Body of pancreas (tissue), 4 donors: ENCODE data around the gene TCOF1. TPM values are rescaled to one million over a fixed set of nuclear protein-coding genes. Genes with fewer than 3 reads are reported as not detected.

ENCODE experiments used
- ATAC-seq: fragments of 150-250 bp; one replicate; pipeline ENCODE4 v1.9.1; 2016
- DNase-seq, 4 donors: peaks; one replicate each; pipeline ENCODE4 v3.0.0-alpha.2; 2019
- H3K27ac ChIP-seq, 4 donors: fragments of 200-600 bp; sonication (generic); 1 replicate in 3 of 4; 2 replicates in 1 of 4; pipeline versions ENCODE4 v1.5.1 to v1.6.1; 2016 to 2019; ENCODE audit warnings: mild to moderate bottlenecking in 1 of 4, mixed read lengths in 1 of 4, moderate library complexity in 1 of 4
- H3K27me3 ChIP-seq, 2 donors: fragments of 200-600 bp; sonication (generic); one replicate each; pipeline ENCODE4 v1.6.0; 2016; ENCODE audit warnings: mild to moderate bottlenecking in 1 of 2
- H3K36me3 ChIP-seq, 2 donors: fragments of 200-600 bp; sonication (generic); replicated peaks in 1 of 2; 2 replicates each; pipeline ENCODE4 v1.5.1; 2016; ENCODE audit warnings: low read depth in 2 of 2; ENCODE audit not compliant: insufficient read depth in 1 of 2
- H3K4me1 ChIP-seq: fragments of 200-600 bp; sonication (generic); one replicate; pipeline ENCODE4 v1.6.0; 2016
- H3K4me3 ChIP-seq, 2 donors: fragments of 200-600 bp; sonication (generic); 1 replicate in 1 of 2; 2 replicates in 1 of 2; pipeline ENCODE4 v1.5.1; 2016 to 2019
- H3K9me3 ChIP-seq, 3 donors: fragments of 200-600 bp; sonication (generic); 1 replicate in 2 of 3; 2 replicates in 1 of 3; pipeline ENCODE4 v1.5.1; 2016
- POLR2A ChIP-seq, 3 donors: fragments of 450-650 bp; IDR thresholded peaks; one replicate each; pipeline ENCODE4 v1.6.1; 2016; ENCODE audit warnings: antibody characterized with exemption in 3 of 3, mild to moderate bottlenecking in 2 of 3
- WGBS, 2 donors: methylation state at CpG; one replicate each; pipeline ENCODE4 v1.1.5; 2017; 5-methylcytosine and 5-hydroxymethylcytosine counted together
- intact Hi-C: fragments of 100-400 bp; cut with DNase I; formaldehyde crosslinking; loops from one replicate; pipeline ENCODE4 v1.15.1; 2023
- total RNA-seq, 2 donors: library from RNA; depleted of rRNA; stranded (reverse); fragments of >200 nt; gene quantifications; one replicate each; pipeline ENCODE4 v1.1.0, GENCODE V29; 2016
- TF ChIP-seq, protein P1 (sequence below), 7 experiments: fragments of 450-650 bp in 4 of 7; fragments of 200-600 bp in 3 of 7; sonication (generic) in 3 of 7; IDR thresholded peaks; one replicate each; pipeline ENCODE4 v1.5.1; 2016 to 2019; ENCODE audit warnings: antibody characterized with exemption in 7 of 7

TCOF1 gene
- total RNA-seq, 2 donors from 2014 or later, result 18.9 to 23.4 TPM

DNA sequence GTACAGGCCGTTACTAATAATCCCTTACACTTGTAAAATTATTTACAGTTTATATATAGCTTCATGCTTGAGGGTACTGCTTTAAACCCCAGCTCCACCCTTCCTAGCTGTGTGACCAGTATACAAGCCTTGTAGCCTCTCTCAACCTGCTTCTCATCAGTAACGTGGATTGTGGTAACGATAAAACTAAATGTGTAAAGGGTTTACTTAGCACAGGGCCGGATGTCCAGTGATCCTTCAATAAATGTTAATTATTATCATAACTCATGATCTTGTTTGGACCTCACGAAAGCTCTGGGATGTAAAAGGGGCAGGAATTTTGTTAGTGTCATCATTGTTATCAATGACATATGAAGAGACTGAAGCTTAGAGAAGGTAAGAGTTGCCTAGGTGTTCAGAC lies 47.3 kb upstream of the TCOF1 start:
- no peak for TF ChIP-seq POLR2A (IDR thresholded peaks at IDR 0.05)
- TF ChIP-seq, protein P1, sequence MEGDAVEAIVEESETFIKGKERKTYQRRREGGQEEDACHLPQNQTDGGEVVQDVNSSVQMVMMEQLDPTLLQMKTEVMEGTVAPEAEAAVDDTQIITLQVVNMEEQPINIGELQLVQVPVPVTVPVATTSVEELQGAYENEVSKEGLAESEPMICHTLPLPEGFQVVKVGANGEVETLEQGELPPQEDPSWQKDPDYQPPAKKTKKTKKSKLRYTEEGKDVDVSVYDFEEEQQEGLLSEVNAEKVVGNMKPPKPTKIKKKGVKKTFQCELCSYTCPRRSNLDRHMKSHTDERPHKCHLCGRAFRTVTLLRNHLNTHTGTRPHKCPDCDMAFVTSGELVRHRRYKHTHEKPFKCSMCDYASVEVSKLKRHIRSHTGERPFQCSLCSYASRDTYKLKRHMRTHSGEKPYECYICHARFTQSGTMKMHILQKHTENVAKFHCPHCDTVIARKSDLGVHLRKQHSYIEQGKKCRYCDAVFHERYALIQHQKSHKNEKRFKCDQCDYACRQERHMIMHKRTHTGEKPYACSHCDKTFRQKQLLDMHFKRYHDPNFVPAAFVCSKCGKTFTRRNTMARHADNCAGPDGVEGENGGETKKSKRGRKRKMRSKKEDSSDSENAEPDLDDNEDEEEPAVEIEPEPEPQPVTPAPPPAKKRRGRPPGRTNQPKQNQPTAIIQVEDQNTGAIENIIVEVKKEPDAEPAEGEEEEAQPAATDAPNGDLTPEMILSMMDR (IDR thresholded peaks at IDR 0.05), result no peak
- no peaks in the 10 kb centered on the region for H3K9me3 ChIP-seq
- intact Hi-C loops, result no loop called here
- no peak for DNase-seq
- no peaks in the 10 kb centered on the region for H3K27me3 ChIP-seq
- no peak overlapping the region for H3K4me3 ChIP-seq
- no peak for ATAC-seq
- WGBS, 2 donors, result 50 to 64% methylated on average over 5 of the region's 5 CpGs
- H3K36me3 ChIP-seq, result no peaks in the 10 kb centered on the region
- no peak overlapping the region for H3K27ac ChIP-seq
- no peaks in the 10 kb centered on the region for H3K4me1 ChIP-seq

DNA sequence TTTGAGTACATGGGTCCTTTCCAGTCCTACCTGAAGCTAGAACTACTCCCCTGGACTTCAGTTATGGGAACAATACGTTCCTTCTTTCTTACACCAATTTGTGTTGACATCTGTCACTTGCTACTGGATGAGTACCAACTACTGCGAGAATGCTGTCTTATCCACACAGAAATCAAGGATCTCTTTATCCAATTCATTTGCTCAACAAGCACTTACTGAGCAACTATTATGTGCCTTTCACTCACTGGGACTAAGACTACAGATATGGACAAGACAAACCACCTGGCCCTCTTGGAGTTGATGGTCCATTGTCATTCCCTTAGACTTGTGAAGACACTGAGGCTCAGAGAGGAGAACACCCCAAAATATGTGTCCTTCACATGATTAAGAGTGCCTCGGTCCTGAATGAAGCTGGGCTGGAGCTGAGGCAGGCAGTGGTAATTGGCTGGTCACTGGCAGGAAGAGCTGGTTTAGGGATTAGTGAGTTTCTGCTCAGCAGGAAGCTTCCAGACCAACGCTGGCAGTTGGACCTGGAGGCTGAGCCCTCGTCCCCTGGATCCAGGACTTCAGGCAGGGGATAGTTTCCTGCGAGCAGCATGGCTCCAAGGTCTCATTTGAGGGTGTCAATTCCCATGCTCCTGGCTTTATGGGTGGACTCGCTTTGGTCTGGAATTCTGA lies 46.3 kb upstream of the TCOF1 start:
- intact Hi-C loops, result no loop called here
- TF ChIP-seq, protein P1 (IDR thresholded peaks at IDR 0.05), result no peak
- TF ChIP-seq POLR2A (IDR thresholded peaks at IDR 0.05), result no peak
- ATAC-seq, result no peak
- Histone ChIP-seq H3K36me3 (no peaks in the 10 kb centered on the region), H3K4me3 (no peak overlapping the region), H3K27ac (no peak overlapping the region), H3K9me3 (no peaks in the 10 kb centered on the region), H3K27me3 (no peaks in the 10 kb centered on the region), H3K4me1 (no peaks in the 10 kb centered on the region)
- DNase-seq, result no peak
- WGBS, 2 donors, result 76 to 81% methylated on average over 7 of the region's 7 CpGs

DNA sequence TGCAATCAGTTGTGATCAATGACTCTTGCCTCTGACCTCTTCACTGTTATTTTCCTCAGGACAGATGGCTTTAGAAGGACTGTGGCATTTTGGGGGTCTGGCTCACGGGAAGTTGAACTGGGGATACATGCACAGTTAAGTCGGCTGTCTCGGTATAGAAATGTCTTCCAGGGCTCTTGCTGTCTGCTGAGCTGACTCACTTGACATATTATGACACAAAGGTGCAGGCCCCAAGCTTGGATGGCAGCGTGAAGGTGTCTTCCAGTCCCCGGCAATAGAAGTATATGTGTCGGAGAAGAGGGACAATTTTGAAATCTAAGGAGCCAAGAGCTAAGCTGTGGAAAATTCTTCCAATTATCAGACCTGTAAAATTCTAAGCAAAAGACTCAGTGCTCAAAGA lies 45.0 kb upstream of the TCOF1 start:
- no peaks in the 10 kb centered on the region for H3K4me1 ChIP-seq
- intact Hi-C loops, result no loop called here
- DNase-seq (no peak), ATAC-seq (no peak)
- no peak overlapping the region for H3K27ac ChIP-seq
- 92 to 93% methylated on average over 6 of the region's 6 CpGs for WGBS, 2 donors
- TF ChIP-seq, protein P1 (IDR thresholded peaks at IDR 0.05), result no peak
- no peak for TF ChIP-seq POLR2A (IDR thresholded peaks at IDR 0.05)
- H3K36me3 ChIP-seq, result no peaks in the 10 kb centered on the region
- no peaks in the 10 kb centered on the region for H3K27me3 ChIP-seq
- no peak overlapping the region for H3K4me3 ChIP-seq
- H3K9me3 ChIP-seq, result no peaks in the 10 kb centered on the region

DNA sequence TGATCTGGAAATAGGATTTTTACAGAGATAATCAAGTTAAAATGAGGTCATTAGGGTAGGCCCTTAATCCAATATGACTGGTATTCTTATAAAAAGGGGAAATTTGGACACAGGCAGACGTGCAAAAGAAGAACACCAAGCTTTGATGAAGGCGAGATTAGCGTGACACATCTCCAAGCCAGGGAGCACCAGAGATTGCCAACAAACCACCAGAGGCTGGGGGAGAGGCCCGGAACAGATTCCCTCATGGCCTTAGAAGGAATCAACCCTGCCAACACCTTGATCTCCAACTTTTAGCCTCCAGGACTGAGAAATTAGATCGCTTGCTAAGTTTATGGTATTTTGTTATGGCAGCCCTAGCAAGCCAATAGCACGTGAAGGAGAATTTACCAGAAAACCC lies 44.0 kb upstream of the TCOF1 start:
- ATAC-seq, result no peak
- DNase-seq, result no peak
- no peaks in the 10 kb centered on the region for H3K27me3 ChIP-seq
- no peak overlapping the region for H3K27ac ChIP-seq
- H3K9me3 ChIP-seq, result no peaks in the 10 kb centered on the region
- no peak for TF ChIP-seq POLR2A (IDR thresholded peaks at IDR 0.05)
- TF ChIP-seq, protein P1 (IDR thresholded peaks at IDR 0.05), result no peak
- H3K4me3 ChIP-seq, result no peak overlapping the region
- 78 to 83% methylated on average over 6 of the region's 6 CpGs for WGBS, 2 donors
- H3K36me3 ChIP-seq, result no peaks in the 10 kb centered on the region
- no peaks in the 10 kb centered on the region for H3K4me1 ChIP-seq
- intact Hi-C loops, result no loop called here
